Neural progenitor cell (in vitro differentiated cells): ENCODE data around the gene FBXL17.

Experiments
- CTCF ChIP-seq: fragments of 200-600 bp; sonication (generic); IDR thresholded peaks from 2 replicates; pipeline ENCODE4 v1.5.1; 2017; ENCODE audit warnings: antibody characterized with exemption, mild to moderate bottlenecking
- EZH2 ChIP-seq: fragments of 200-600 bp; sonication (generic); IDR thresholded peaks from 2 replicates; pipeline ENCODE4 v1.6.1; 2017; ENCODE audit warnings: antibody characterized with exemption, mild to moderate bottlenecking, moderate library complexity

- no peak for TF ChIP-seq CTCF
- no peak for TF ChIP-seq EZH2
Observed at GRCh38 chr5:107894361-107894760, 487.5 kb downstream of the FBXL17 start.
